C4-2B (cell line): ENCODE data around the gene ZMYND15.

Experiments used
- ZFX ChIP-seq: fragments of 450-650 bp; IDR thresholded peaks from 2 replicates; pipeline ENCODE4 v1.6.1; 2017
- TF ChIP-seq, protein P1 (sequence below): fragments of 450-650 bp; conservative IDR thresholded peaks from 2 replicates; pipeline ENCODE4 v1.5.1; 2017; ENCODE audit warnings: mild to moderate bottlenecking

GRCh38 chr17:4742133-4742532, 2.5 kb downstream of the ZMYND15 start:
- TF ChIP-seq, protein P1, sequence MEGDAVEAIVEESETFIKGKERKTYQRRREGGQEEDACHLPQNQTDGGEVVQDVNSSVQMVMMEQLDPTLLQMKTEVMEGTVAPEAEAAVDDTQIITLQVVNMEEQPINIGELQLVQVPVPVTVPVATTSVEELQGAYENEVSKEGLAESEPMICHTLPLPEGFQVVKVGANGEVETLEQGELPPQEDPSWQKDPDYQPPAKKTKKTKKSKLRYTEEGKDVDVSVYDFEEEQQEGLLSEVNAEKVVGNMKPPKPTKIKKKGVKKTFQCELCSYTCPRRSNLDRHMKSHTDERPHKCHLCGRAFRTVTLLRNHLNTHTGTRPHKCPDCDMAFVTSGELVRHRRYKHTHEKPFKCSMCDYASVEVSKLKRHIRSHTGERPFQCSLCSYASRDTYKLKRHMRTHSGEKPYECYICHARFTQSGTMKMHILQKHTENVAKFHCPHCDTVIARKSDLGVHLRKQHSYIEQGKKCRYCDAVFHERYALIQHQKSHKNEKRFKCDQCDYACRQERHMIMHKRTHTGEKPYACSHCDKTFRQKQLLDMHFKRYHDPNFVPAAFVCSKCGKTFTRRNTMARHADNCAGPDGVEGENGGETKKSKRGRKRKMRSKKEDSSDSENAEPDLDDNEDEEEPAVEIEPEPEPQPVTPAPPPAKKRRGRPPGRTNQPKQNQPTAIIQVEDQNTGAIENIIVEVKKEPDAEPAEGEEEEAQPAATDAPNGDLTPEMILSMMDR, result no peak
- TF ChIP-seq ZFX, result no peak
